ENCODE results near the gene HMCN2.

HMCN2 gene

DNA sequence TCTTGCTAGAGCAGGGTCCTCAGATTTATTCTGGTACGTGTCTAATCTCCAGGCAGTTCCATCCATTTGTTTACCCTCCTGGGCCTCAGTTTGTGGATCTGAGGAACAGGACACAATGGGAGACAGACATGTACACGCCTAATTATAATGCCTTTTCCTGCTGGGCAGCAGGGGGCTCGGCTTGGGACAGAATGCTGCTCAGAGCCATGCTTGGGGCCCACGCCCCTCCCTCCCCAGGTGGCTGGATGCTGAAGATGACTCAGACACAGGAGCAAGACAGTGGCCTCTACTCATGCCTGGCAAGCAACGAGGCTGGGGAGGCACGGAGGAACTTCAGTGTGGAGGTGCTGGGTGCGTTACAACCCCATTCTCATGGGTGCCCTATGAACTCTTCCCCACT lies 106.5 kb downstream of the HMCN2 start:
- no peak for DNase-seq (ENCODE audit: extremely low read depth, low read depth)
- TF ChIP-seq, protein P1, sequence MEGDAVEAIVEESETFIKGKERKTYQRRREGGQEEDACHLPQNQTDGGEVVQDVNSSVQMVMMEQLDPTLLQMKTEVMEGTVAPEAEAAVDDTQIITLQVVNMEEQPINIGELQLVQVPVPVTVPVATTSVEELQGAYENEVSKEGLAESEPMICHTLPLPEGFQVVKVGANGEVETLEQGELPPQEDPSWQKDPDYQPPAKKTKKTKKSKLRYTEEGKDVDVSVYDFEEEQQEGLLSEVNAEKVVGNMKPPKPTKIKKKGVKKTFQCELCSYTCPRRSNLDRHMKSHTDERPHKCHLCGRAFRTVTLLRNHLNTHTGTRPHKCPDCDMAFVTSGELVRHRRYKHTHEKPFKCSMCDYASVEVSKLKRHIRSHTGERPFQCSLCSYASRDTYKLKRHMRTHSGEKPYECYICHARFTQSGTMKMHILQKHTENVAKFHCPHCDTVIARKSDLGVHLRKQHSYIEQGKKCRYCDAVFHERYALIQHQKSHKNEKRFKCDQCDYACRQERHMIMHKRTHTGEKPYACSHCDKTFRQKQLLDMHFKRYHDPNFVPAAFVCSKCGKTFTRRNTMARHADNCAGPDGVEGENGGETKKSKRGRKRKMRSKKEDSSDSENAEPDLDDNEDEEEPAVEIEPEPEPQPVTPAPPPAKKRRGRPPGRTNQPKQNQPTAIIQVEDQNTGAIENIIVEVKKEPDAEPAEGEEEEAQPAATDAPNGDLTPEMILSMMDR (IDR thresholded peaks at IDR 0.05; ENCODE audit: low read depth, low read length) = no peak

DNA sequence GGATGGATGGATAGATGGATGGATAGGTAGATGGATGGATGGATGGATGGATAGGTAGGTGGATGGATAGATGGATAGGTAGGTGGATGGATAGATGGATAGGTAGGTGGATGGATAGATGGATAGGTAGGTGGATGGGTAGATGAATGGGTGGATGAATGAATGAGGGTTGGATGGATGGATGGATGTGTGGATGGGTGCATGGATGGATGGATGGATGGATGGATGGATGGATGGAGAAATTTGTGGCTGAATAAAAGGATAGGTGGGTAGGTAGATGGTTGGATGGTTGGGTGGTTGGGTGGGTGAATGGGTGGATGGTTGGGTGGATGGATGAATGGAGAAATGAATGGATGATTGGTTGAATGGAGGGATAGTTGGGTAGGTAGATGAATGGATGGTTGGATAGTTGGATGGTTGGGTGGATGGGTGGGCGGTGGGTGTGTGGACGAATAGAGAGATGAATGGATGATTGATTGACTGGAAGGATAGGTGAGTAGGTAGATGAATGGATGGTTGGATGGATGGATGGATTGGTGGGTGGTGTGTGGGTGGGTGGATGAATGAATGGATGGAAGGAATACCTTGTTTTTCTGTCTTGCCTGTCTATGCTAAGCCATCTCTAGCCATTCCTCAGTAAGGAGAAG lies 108.2 kb downstream of the HMCN2 start:
- TF ChIP-seq, protein P1 (IDR thresholded peaks at IDR 0.05; ENCODE audit: low read depth, low read length) = no peak
- no peak for DNase-seq (ENCODE audit: extremely low read depth, low read depth)

DNA sequence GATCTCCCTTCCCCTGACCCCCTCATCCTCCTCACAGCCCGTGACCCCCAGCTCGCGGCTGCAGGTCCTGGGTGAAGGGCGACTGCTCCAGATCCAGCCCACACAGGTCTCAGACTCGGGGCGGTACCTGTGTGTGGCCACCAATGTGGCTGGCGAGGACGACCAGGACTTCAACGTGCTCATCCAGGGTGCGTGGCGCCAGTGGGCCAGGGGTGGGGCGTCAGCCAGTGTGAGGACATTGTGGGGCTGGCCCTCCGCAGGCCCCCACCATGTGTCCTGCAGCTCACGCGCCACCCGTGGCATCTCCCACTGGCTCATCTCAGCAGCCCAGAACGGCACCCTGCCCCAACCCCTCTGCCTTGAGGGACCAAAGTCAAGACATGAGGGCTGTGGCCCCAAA lies 112.1 kb downstream of the HMCN2 start:
- TF ChIP-seq, protein P1 (IDR thresholded peaks at IDR 0.05; ENCODE audit: low read depth, low read length) = no peak
- DNase-seq (ENCODE audit: extremely low read depth, low read depth) = no peak

DNA sequence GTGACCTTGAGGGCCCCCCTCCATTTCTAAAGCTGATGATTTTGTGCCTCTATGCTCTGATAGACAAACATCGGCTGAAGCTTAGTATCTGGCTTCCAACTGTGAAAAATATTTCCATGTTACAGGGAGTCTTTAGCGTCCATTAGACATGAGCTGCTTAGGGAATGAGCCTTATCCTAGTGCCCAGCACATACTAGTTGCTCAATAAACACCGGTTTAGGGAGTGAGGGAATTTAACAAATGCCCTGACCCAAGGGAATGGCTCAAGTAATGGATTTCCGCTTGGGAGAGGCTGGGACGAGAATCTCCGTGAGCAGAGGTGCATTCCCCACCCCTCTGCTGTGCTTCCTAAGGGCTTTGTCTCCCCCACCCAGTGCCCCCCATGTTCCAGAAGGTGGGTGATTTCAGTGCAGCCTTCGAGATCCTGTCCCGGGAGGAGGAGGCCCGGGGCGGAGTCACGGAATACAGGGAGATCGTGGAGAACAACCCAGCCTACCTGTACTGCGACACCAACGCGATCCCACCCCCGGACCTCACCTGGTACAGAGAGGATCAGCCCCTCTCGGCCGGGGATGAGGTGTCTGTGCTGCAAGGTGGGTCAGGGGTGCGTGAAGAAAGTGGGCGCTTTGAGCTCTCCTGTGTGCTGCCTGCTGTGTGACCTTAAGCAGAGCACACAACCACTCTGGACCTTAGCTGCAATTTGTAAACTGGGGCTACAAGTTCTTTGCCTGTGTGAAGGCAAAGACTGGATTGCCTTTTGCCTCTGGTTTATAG lies 113.5 kb downstream of the HMCN2 start:
- no peak for DNase-seq (ENCODE audit: extremely low read depth, low read depth)
- TF ChIP-seq, protein P1 (IDR thresholded peaks at IDR 0.05; ENCODE audit: low read depth, low read length) = no peak

DNA sequence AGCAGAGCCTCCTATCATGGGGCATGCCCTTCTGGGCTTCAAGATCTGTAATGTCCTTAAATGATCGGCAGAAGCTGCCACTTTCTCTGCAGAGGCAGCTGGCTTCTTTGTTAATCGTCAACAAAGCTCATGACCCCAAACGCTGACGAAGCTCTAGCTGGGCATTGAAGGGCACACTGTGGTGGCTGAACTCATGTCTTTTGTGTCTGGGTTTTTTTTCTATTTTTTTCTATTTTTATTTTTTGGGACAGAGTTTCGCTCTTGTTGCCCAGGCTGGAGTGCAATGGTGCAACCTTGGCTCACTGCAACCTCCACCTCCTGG lies 114.0 kb downstream of the HMCN2 start:
- DNase-seq (ENCODE audit: extremely low read depth, low read depth) = no peak
- TF ChIP-seq, protein P1 (IDR thresholded peaks at IDR 0.05; ENCODE audit: low read depth, low read length) = no peak

DNA sequence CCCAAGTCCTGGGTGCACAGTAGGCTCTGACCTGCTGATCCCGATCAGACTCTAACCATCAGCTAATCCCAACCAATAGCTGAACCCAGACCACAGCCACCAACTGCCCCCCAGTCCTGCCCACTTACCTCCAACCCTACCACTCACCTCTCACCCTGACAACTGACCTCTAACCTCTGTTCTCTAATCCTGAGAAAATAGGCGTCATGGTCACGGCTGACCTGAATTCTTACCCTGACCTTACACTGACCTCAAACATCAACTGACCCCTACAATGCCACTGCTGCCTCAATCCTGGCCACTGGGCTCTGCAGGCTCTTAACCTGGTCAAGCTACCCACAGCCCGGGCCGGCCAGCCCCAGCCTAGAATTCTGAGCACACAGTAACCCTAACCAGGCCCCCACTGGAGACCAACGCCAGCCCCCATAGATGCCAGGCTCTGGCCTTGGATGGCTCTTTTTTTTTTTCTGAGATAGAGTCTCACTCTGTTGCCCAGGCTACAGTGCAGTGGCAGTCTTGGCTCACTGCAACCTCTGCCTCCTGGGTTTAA lies 115.4 kb downstream of the HMCN2 start:
- DNase-seq (ENCODE audit: extremely low read depth, low read depth) = no peak
- TF ChIP-seq, protein P1 (IDR thresholded peaks at IDR 0.05; ENCODE audit: low read depth, low read length) = no peak

DNA sequence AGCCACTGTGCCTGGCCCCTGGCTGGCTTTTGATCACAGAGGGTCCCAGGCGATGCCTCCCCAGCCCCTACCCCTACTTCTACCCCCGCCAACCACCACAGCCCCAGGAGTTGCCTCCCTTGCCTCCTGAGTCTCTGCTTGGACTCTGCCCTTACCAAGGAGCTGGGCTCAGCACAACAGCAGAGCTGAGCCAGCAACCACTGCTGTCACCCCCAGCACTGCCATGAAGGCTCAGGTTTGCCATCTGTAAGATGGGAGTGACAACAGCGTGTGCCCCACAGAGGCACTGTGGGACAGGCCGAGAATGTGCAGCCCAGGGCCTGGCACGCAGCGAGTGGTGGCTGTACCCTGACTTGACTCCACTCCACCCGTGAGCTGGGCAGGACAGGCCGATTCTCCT lies 116.1 kb downstream of the HMCN2 start:
- no peak for DNase-seq (ENCODE audit: extremely low read depth, low read depth)
- TF ChIP-seq, protein P1 (IDR thresholded peaks at IDR 0.05; ENCODE audit: low read depth, low read length) = no peak

Data from AG09319 (cell line).